HFF-Myc (cell line): Measurements from ENCODE around the gene CCDC57.
A peak's percentile ranks its signal among the peaks of the same experiment; 100 is the strongest.

ENCODE experiments used
- DNase-seq: peaks from one replicate; pipeline ENCODE4 v3.0.0-alpha.2; 2011; ENCODE audit warnings: low read depth; ENCODE audit errors: extremely low read depth
- H3K4me3 ChIP-seq: replicated peaks from 2 replicates; pipeline ENCODE4 v1.5.1; 2011; ENCODE audit warnings: low read depth, mild to moderate bottlenecking, control low read depth, low read length
- CTCF ChIP-seq: IDR thresholded peaks from 2 replicates; pipeline ENCODE4 v1.5.1; 2012; ENCODE audit warnings: mild to moderate bottlenecking, low read depth, low read length, control low read depth; ENCODE audit errors: missing control alignments

CCDC57 gene

GRCh38 chr17:82240506-82241182 lies 28.0 kb upstream of the CCDC57 start:
- H3K4me3 ChIP-seq: no peak overlapping the region
- no peak for DNase-seq
- no peak for TF ChIP-seq CTCF

GRCh38 chr17:82239926-82240505 lies 27.4 kb upstream of the CCDC57 start:
- TF ChIP-seq CTCF: no peak
- DNase-seq: no peak
- H3K4me3 ChIP-seq: no peak overlapping the region

GRCh38 chr17:82239401-82239925 lies 26.8 kb upstream of the CCDC57 start:
- TF ChIP-seq CTCF: no peak
- H3K4me3 ChIP-seq: no peak overlapping the region
- DNase-seq: no peak

- TF ChIP-seq CTCF: no peak
- H3K4me3 ChIP-seq: 0 out of 2 replicates have a peak overlapping the region, but pooled peaks have one; percentile 0
- DNase-seq: peak; percentile 66
Observed at GRCh38 chr17:82238472-82239201, 26.0 kb upstream of the CCDC57 start.

- H3K4me3 ChIP-seq: no peak overlapping the region
- no peak for DNase-seq
- TF ChIP-seq CTCF: no peak
Observed at GRCh38 chr17:82237746-82238471, 25.3 kb upstream of the CCDC57 start.

- no peak overlapping the region for H3K4me3 ChIP-seq
- no peak for DNase-seq
- TF ChIP-seq CTCF: no peak
Observed at GRCh38 chr17:82237083-82237745, 24.6 kb upstream of the CCDC57 start.
